SK-N-SH (cell line): ENCODE data around the gene CFAP70. TPM values are rescaled to one million over a fixed set of nuclear protein-coding genes. Genes with fewer than 3 reads are reported as not detected.

Experiments used
- CTCF ChIA-PET: fragments of 300-600, 350-600 bp; formaldehyde crosslinking; extraction: SDS; loops from one replicate; lab custom pipeline; 2021; lab: Yijun Ruan, JAX
- POLR2A ChIA-PET: fragments of 350-600 bp; sonication (Branson Sonifier 250); formaldehyde crosslinking; extraction: SDS; loops from one replicate; lab custom pipeline; 2020; ENCODE audit warnings: antibody characterized with exemption, inconsistent platforms; lab: Yijun Ruan, JAX
- DNase-seq: peaks from one replicate; pipeline ENCODE4 v3.0.0; 2012
- H2AFZ ChIP-seq: fragments of 200-600 bp; sonication (generic); 2 replicates; pipeline ENCODE4 v1.8.1; 2016; ENCODE audit warnings: antibody characterized with exemption, mild to moderate bottlenecking, low read depth
- H3F3A ChIP-seq: fragments of 200-600 bp; sonication (generic); replicated peaks from 2 replicates; pipeline ENCODE3; 2016; ENCODE audit warnings: antibody characterized with exemption, mild to moderate bottlenecking; ENCODE audit not compliant: insufficient read depth
- H3K27ac ChIP-seq, 2 experiments: fragments of 200-500 bp in 1 of 2; fragments of 200-600 bp in 1 of 2; sonication (Bioruptor generic) in 1 of 2; sonication (generic), shearing (Covaris generic) in 1 of 2; 2 replicates each; pipeline versions ENCODE4 v1.5.1 to v1.6.1; 2014 to 2016; ENCODE audit warnings: low read depth in 2 of 2, inconsistent platforms in 1 of 2, low read length in 1 of 2, mild to moderate bottlenecking in 1 of 2, mixed read lengths in 1 of 2
- H3K27me3 ChIP-seq: fragments of 200-600 bp; sonication (generic), shearing (Covaris generic); 2 replicates; pipeline ENCODE4 v1.6.1; 2016; ENCODE audit warnings: mixed run types; ENCODE audit not compliant: insufficient read depth
- H3K36me3 ChIP-seq, 2 experiments: fragments of 200-500 bp in 1 of 2; fragments of 200-600 bp in 1 of 2; sonication (Bioruptor generic) in 1 of 2; sonication (generic) in 1 of 2; replicated peaks in 1 of 2; 2 replicates each; pipeline versions ENCODE3 to v1.5.1; 2014 to 2016; ENCODE audit warnings: low read length in 1 of 2, mild to moderate bottlenecking in 1 of 2; ENCODE audit not compliant: insufficient read depth in 2 of 2, control insufficient read depth in 1 of 2
- H3K4me1 ChIP-seq, 2 experiments: fragments of 200-500 bp in 1 of 2; fragments of 200-600 bp in 1 of 2; sonication (Bioruptor generic) in 1 of 2; sonication (generic), shearing (Covaris generic) in 1 of 2; 2 replicates each; pipeline versions ENCODE4 v1.5.1 to v1.6.1; 2014 to 2016; ENCODE audit warnings: low read depth in 1 of 2, low read length in 1 of 2, mixed run types in 1 of 2; ENCODE audit not compliant: insufficient read depth in 2 of 2, control insufficient read depth in 1 of 2
- H3K4me2 ChIP-seq: fragments of 200-600 bp; sonication (generic), shearing (Covaris generic); 2 replicates; pipeline ENCODE4 v1.6.1; 2017; ENCODE audit warnings: mixed run types
- H3K4me3 ChIP-seq, 2 experiments: fragments of 200-500 bp in 1 of 2; fragments of 200-600 bp in 1 of 2; sonication (Bioruptor generic) in 1 of 2; sonication (generic), shearing (Covaris generic) in 1 of 2; 2 replicates each; pipeline versions ENCODE4 v1.5.1 to v1.8.1; 2014 to 2016; ENCODE audit warnings: low read depth in 2 of 2, inconsistent platforms in 1 of 2, low read length in 1 of 2, mild to moderate bottlenecking in 1 of 2, mixed read lengths in 1 of 2, moderate library complexity in 1 of 2
- H3K79me2 ChIP-seq: fragments of 200-600 bp; sonication (generic); 2 replicates; pipeline ENCODE4 v1.8.1; 2017; ENCODE audit warnings: mild to moderate bottlenecking; ENCODE audit not compliant: insufficient read depth
- H3K9ac ChIP-seq: fragments of 200-600 bp; sonication (generic); 2 replicates; pipeline ENCODE4 v1.6.1; 2017; ENCODE audit warnings: mixed run types
- H3K9me2 ChIP-seq: fragments of 200-600 bp; sonication (generic); 2 replicates; pipeline ENCODE4 v1.6.1; 2017; ENCODE audit warnings: mixed run types
- H3K9me3 ChIP-seq: fragments of 200-600 bp; sonication (generic); 2 replicates; pipeline ENCODE4 v1.6.1; 2017; ENCODE audit warnings: mixed run types, mild to moderate bottlenecking, moderate library complexity
- H4K20me1 ChIP-seq: fragments of 200-600 bp; sonication (generic); 2 replicates; pipeline ENCODE4 v1.6.1; 2017; ENCODE audit warnings: mild to moderate bottlenecking, mixed run types; ENCODE audit not compliant: insufficient read depth
- ELF1 ChIP-seq: IDR thresholded peaks from 2 replicates; pipeline ENCODE4 v1.4.0; 2012
- EP300 ChIP-seq, 2 experiments: IDR thresholded peaks; 2 replicates each; pipeline versions ENCODE4 v1.4.0 to v1.6.1; 2012; ENCODE audit warnings: borderline replicate concordance in 1 of 2, low read depth in 1 of 2, low read length in 1 of 2
- FOXJ3 ChIP-seq: sonication (generic); formaldehyde crosslinking; IDR thresholded peaks from 2 replicates; pipeline ENCODE4 v1.5.1; 2020; ENCODE audit warnings: mild to moderate bottlenecking, missing genetic modification reagents
- FOXM1 ChIP-seq: IDR thresholded peaks from 2 replicates; pipeline ENCODE4 v1.4.0; 2012; ENCODE audit warnings: low read depth, mild to moderate bottlenecking
- GABPA ChIP-seq: IDR thresholded peaks from 2 replicates; pipeline ENCODE4 v1.4.0; 2012; ENCODE audit warnings: low read depth, mild to moderate bottlenecking
- GATA2 ChIP-seq: sonication (generic); formaldehyde crosslinking; IDR thresholded peaks from 2 replicates; pipeline ENCODE4 v1.5.0; 2020; ENCODE audit warnings: mild to moderate bottlenecking, missing genetic modification reagents
- JUND ChIP-seq: IDR thresholded peaks from 2 replicates; pipeline ENCODE4 v1.4.0; 2012
- MAX ChIP-seq: IDR thresholded peaks from 2 replicates; pipeline ENCODE4 v1.4.0; 2012; ENCODE audit warnings: low read depth
- MXI1 ChIP-seq: IDR thresholded peaks from 2 replicates; pipeline ENCODE4 v1.6.1; 2012; ENCODE audit warnings: mild to moderate bottlenecking, low read depth, low read length, improper control_type of control experiment
- NRF1 ChIP-seq: IDR thresholded peaks from 2 replicates; pipeline ENCODE4 v1.6.1; 2012; ENCODE audit warnings: low read depth, mild to moderate bottlenecking, low read length
- PBX3 ChIP-seq: IDR thresholded peaks from 2 replicates; pipeline ENCODE4; 2012
- POLR2AphosphoS5 ChIP-seq: IDR thresholded peaks from 2 replicates; pipeline ENCODE4 v1.6.1; 2012; ENCODE audit warnings: low read depth, low read length
- RAD21 ChIP-seq: IDR thresholded peaks from 2 replicates; pipeline ENCODE4 v1.6.1; 2012; ENCODE audit warnings: mild to moderate bottlenecking, low read length
- REST ChIP-seq: IDR thresholded peaks from 2 replicates; pipeline ENCODE4 v1.6.1; 2012; ENCODE audit warnings: mild to moderate bottlenecking, low read depth, low read length, moderate library complexity
- SIN3A ChIP-seq: IDR thresholded peaks from 2 replicates; pipeline ENCODE4 v1.6.1; 2012; ENCODE audit warnings: low read depth, mild to moderate bottlenecking, low read length, moderate library complexity, borderline replicate concordance
- TAF1 ChIP-seq: IDR thresholded peaks from 2 replicates; pipeline ENCODE4 v1.6.1; 2012; ENCODE audit warnings: low read depth, mild to moderate bottlenecking, low read length, moderate library complexity, borderline replicate concordance
- TEAD4 ChIP-seq: IDR thresholded peaks from 2 replicates; pipeline ENCODE4 v1.4.0; 2012; ENCODE audit warnings: mild to moderate bottlenecking, borderline replicate concordance; ENCODE audit not compliant: insufficient read depth
- YY1 ChIP-seq: IDR thresholded peaks from 2 replicates; pipeline ENCODE4 v1.4.0; 2012; ENCODE audit warnings: low read depth, mild to moderate bottlenecking
- WGBS: methylation state at CpG from one replicate; pipeline ENCODE4 v1.1.6; 2017; ENCODE audit warnings: low lambda C conversion rate; 5-methylcytosine and 5-hydroxymethylcytosine counted together
- polyA plus RNA-seq, 3 experiments: library from polyadenylated mRNA; depleted of rRNA; stranded (reverse); fragments of >200 nt; gene quantifications; 2 replicates each; pipeline ENCODE4 v1.2.3, GENCODE V29; 2012
- TF ChIP-seq, protein P1 (sequence below): IDR thresholded peaks from 2 replicates; pipeline ENCODE4 v1.4.0; 2012; ENCODE audit warnings: low read depth, borderline replicate concordance

The CFAP70 gene
- polyA plus RNA-seq, 1 of the 3 experiments (the other 2 are of a cell fraction) = 0.74 TPM

DNA sequence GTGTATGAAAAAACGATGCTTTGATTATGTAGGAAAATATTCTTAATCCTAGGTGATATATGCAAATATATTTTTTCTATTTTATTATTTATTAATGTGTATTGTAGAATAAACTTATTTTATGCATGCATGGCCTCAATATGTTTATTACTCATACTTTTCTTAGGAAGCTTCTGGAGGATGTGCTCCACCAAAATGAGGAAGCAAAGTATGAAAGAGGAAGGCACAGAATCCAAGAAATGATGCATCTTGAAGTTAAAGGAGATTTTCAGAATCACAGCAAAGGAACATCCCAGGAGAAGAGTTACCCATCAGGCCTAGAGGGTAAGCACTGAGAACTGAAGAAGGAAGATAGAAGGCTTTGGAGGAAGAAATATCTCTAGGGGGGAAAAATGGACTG is 71.2 kb downstream of the CFAP70 start:
- no peak for TF ChIP-seq NRF1
- TF ChIP-seq EP300 (IDR thresholded peaks at IDR 0.05; ENCODE audit: borderline replicate concordance in 1 of 2, low read depth in 1 of 2, low read length in 1 of 2) = no peak
- TF ChIP-seq PBX3 = no peak
- TF ChIP-seq FOXM1 = no peak
- TF ChIP-seq TEAD4 = no peak
- TF ChIP-seq RAD21 = no peak
- no peak for TF ChIP-seq FOXJ3
- no peak for TF ChIP-seq YY1
- TF ChIP-seq REST = no peak
- no peak for TF ChIP-seq GATA2
- Histone ChIP-seq H3K9ac (no peak overlapping the region), H3K4me3 (no peak overlapping the region), H4K20me1 (no peaks in the 10 kb centered on the region), H2AFZ (no peak overlapping the region), H3K27ac (no peak overlapping the region), H3K36me3 (peaks cover 0 to 4% of the 10 kb centered on the region in 2 experiments), H3K9me2 (no peaks in the 10 kb centered on the region), H3K79me2 (no peaks in the 10 kb centered on the region), H3K4me1 (no peaks in the 10 kb centered on the region), H3F3A (no peaks in the 10 kb centered on the region), H3K9me3 (no peaks in the 10 kb centered on the region), H3K27me3 (no peaks in the 10 kb centered on the region), H3K4me2 (no peak overlapping the region)
- ChIA-PET CTCF (no interaction called here), POLR2A (no interaction called here)
- DNase-seq = no peak
- 34% methylated on average over 1 of the region's 1 CpG for WGBS

DNA sequence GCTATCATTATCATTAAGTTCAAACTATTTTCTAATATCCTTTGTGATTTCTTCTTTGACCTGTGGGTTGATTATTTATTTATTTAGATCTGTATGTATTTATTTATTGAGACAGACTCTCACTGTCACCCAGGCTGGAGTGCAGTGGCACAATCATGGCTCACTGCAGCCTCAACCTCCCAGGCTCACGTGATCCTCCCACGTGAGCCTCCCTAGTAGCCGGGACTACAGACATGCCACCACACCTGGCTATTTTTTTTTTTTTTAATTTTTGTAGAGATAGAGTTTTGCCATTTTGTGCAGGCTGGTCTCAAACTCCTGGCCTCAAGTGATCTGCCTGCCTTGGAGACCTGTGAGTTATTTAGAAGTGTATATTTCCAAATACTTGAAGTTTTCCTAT is 77.6 kb downstream of the CFAP70 start:
- H3K9me3 ChIP-seq = no peaks in the 10 kb centered on the region
- H3K9me2 ChIP-seq = no peaks in the 10 kb centered on the region
- H3K4me1 ChIP-seq = no peaks in the 10 kb centered on the region
- ChIA-PET CTCF (interaction anchor here (3.1 kb wide), 1 partner anchor 17 kb away, joined by 9 read pairs; no protein-coding TSS in a partner anchor), POLR2A (no interaction called here)
- H3K4me2 ChIP-seq = no peak overlapping the region
- TF ChIP-seq POLR2AphosphoS5 = no peak
- no peak for TF ChIP-seq FOXJ3
- TF ChIP-seq, protein P1, sequence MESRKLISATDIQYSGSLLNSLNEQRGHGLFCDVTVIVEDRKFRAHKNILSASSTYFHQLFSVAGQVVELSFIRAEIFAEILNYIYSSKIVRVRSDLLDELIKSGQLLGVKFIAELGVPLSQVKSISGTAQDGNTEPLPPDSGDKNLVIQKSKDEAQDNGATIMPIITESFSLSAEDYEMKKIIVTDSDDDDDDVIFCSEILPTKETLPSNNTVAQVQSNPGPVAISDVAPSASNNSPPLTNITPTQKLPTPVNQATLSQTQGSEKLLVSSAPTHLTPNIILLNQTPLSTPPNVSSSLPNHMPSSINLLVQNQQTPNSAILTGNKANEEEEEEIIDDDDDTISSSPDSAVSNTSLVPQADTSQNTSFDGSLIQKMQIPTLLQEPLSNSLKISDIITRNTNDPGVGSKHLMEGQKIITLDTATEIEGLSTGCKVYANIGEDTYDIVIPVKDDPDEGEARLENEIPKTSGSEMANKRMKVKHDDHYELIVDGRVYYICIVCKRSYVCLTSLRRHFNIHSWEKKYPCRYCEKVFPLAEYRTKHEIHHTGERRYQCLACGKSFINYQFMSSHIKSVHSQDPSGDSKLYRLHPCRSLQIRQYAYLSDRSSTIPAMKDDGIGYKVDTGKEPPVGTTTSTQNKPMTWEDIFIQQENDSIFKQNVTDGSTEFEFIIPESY = no peak
- TF ChIP-seq GABPA = no peak
- no peak for TF ChIP-seq JUND
- no peak for TF ChIP-seq ELF1
- TF ChIP-seq SIN3A = no peak
- TF ChIP-seq MXI1 = no peak
- no peak for TF ChIP-seq TAF1
- TF ChIP-seq MAX = no peak
- no peak for DNase-seq
- H3K4me3 ChIP-seq = no peak overlapping the region
- no peak overlapping the region for H3K27ac ChIP-seq
- H2AFZ ChIP-seq = no peak overlapping the region
- no peaks in the 10 kb centered on the region for H3F3A ChIP-seq
- 74% methylated on average over 3 of the region's 3 CpGs for WGBS
- H3K9ac ChIP-seq = no peak overlapping the region
- H4K20me1 ChIP-seq = no peaks in the 10 kb centered on the region
- H3K36me3 ChIP-seq = no peaks in the 10 kb centered on the region
- H3K27me3 ChIP-seq = no peaks in the 10 kb centered on the region
- H3K79me2 ChIP-seq = no peaks in the 10 kb centered on the region
